HepG2 (cell line): ENCODE data around the gene AP5Z1. TPM values are rescaled to one million over a fixed set of nuclear protein-coding genes. Genes with fewer than 3 reads are reported as not detected.

Source experiments
- ETV5 ChIP-seq: IDR thresholded peaks from 2 replicates; pipeline ENCODE4 v1.6.1; 2018; ENCODE audit warnings: missing biosample characterization, missing genetic modification reagents, inconsistent platforms, borderline replicate concordance
- FOXK2 ChIP-seq: fragments of 450-650 bp; IDR thresholded peaks from 2 replicates; pipeline ENCODE4 v1.6.1; 2016
- GABPB1 ChIP-seq: IDR thresholded peaks from 2 replicates; pipeline ENCODE4 v1.6.1; 2016; ENCODE audit warnings: mild to moderate bottlenecking, missing genetic modification reagents, moderate library complexity, missing compliant biosample characterization
- HMG20B ChIP-seq: conservative IDR thresholded peaks from 2 replicates; pipeline ENCODE4 v1.6.1; 2016; ENCODE audit warnings: missing genetic modification reagents, missing compliant biosample characterization
- RELA ChIP-seq: sonication (generic); formaldehyde crosslinking; IDR thresholded peaks from 2 replicates; pipeline ENCODE4 v1.4.0; 2020; ENCODE audit warnings: missing genetic modification reagents
- ZIK1 ChIP-seq: sonication (generic); formaldehyde crosslinking; IDR thresholded peaks from 2 replicates; pipeline ENCODE4 v1.5.0; 2020; ENCODE audit warnings: mild to moderate bottlenecking, low read depth, missing genetic modification reagents, borderline replicate concordance
- ZNF205 ChIP-seq: IDR thresholded peaks from 2 replicates; pipeline ENCODE4 v1.6.1; 2018; ENCODE audit warnings: missing biosample characterization, missing genetic modification reagents
- ZNF670 ChIP-seq: sonication (generic); formaldehyde crosslinking; IDR thresholded peaks from 2 replicates; pipeline ENCODE4 v1.8.0; 2022; ENCODE audit warnings: mild to moderate bottlenecking, missing genetic modification reagents, borderline replicate concordance
- ZNF674 ChIP-seq: sonication (generic); formaldehyde crosslinking; IDR thresholded peaks from 2 replicates; pipeline ENCODE4 v1.5.0; 2020; ENCODE audit warnings: low read depth, mild to moderate bottlenecking, missing genetic modification reagents
- ZNF724P ChIP-seq: sonication (generic); formaldehyde crosslinking; IDR thresholded peaks from 2 replicates; pipeline ENCODE4 v1.8.0; 2022; ENCODE audit warnings: missing genetic modification reagents, borderline replicate concordance
- ZNF768 ChIP-seq: sonication (generic); formaldehyde crosslinking; IDR thresholded peaks from 2 replicates; pipeline ENCODE4 v1.4.0; 2020; ENCODE audit warnings: missing genetic modification reagents
- polyA plus RNA-seq, 8 experiments: library from polyadenylated mRNA; depleted of rRNA in 3 of 8; stranded (reverse) in 7 of 8; unstranded in 1 of 8; fragments of >200 nt; fragmentation: Illumina TruSeq in 4 of 8; extraction: Trizol in 4 of 8; gene quantifications; 2 replicates each; pipeline versions ENCODE4 v1.2.1 to v1.2.3, GENCODE V29; 2011 to 2016; ENCODE audit warnings: low read depth in 4 of 8, missing spikeins in 1 of 8, mixed read lengths in 1 of 8; ENCODE audit not compliant: insufficient read depth in 1 of 8
- total RNA-seq, 5 experiments: library from RNA; depleted of rRNA; stranded (reverse); fragments of >200 nt; fragmentation: Illumina TruSeq; extraction: Trizol; gene quantifications; 2 replicates each; pipeline ENCODE4 v1.2.3, GENCODE V29; 2016; ENCODE audit warnings: low read depth in 1 of 5
- TF ChIP-seq, protein P1 (sequence below): sonication (generic); formaldehyde crosslinking; IDR thresholded peaks from 2 replicates; pipeline ENCODE4 v1.9.0; 2022; ENCODE audit warnings: missing genetic modification reagents, mild to moderate bottlenecking, borderline replicate concordance
- TF ChIP-seq, protein P2 (sequence below): sonication (generic); formaldehyde crosslinking; IDR thresholded peaks from 2 replicates; pipeline ENCODE4 v1.4.0; 2020; ENCODE audit warnings: missing genetic modification reagents
- TF ChIP-seq, protein P3 (sequence below), 2 experiments: sonication (generic) in 1 of 2; formaldehyde crosslinking in 1 of 2; IDR thresholded peaks; 2 replicates each; pipeline versions ENCODE4 v1.5.1 to v1.6.1; 2011 to 2020; ENCODE audit warnings: borderline replicate concordance in 1 of 2, low read depth in 1 of 2, low read length in 1 of 2, mild to moderate bottlenecking in 1 of 2, missing genetic modification reagents in 1 of 2, moderate library complexity in 1 of 2
- TF ChIP-seq, protein P4 (sequence below): sonication (generic); formaldehyde crosslinking; IDR thresholded peaks from 2 replicates; pipeline ENCODE4 v1.4.0; 2020; ENCODE audit warnings: mild to moderate bottlenecking, missing genetic modification reagents
- TF ChIP-seq, protein P5 (sequence below): sonication (generic); formaldehyde crosslinking; IDR thresholded peaks from 2 replicates; pipeline ENCODE4 v1.4.0; 2020; ENCODE audit warnings: missing genetic modification reagents

Gene AP5Z1
- total and polyA plus RNA-seq, 2 of the 13 experiments (the other 11 are each of a cell fraction or from before 2014, with no cell fraction given): 9.3 to 15.1 TPM

DNA sequence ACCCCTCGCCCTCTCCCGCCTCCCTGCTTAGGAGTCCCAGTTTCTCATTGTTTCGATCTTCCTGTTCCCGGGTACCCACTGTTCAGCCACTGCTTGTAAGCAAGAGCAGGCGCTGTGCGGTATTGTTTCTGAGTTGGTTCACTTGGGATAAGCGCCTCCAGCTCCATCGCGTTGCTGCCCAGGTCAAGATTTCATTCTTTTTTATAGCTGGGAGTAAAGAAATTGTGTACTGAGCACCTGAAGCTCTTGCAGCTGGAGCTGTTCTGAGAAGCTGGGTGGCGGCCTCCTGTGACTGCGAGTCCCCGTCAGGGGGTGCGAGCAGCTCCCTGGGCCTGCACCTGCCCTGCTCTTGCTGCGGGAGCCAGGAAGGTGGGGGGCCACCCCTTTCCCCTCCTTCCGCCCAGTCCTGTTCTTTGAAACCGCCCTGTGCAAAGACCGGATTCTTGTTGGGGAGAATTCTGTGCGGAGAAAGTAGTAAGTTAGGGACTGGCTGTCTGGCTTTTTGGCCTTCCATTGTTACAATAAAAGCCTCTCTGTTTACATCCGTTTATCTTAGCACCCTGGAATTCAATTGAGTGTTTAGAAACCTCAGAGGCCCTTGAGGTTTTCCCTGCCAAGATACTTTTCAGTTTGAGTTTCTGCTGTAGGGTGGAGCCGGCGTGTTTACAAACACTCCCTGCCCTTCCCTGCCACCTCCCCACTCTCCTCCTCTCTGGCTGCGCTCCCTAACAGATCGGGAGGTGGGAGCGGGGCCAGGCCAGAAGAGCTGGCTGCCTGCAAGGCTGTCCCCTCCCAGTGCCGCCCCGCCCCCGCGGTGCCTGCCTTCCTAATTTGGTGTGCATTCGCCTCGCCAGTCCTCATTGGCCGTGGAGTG, 30.8 kb upstream of the AP5Z1 start (continued):
- TF ChIP-seq ZIK1: no peak
- TF ChIP-seq, protein P1, sequence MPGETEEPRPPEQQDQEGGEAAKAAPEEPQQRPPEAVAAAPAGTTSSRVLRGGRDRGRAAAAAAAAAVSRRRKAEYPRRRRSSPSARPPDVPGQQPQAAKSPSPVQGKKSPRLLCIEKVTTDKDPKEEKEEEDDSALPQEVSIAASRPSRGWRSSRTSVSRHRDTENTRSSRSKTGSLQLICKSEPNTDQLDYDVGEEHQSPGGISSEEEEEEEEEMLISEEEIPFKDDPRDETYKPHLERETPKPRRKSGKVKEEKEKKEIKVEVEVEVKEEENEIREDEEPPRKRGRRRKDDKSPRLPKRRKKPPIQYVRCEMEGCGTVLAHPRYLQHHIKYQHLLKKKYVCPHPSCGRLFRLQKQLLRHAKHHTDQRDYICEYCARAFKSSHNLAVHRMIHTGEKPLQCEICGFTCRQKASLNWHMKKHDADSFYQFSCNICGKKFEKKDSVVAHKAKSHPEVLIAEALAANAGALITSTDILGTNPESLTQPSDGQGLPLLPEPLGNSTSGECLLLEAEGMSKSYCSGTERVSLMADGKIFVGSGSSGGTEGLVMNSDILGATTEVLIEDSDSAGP: 0 out of 2 replicates have a peak, but pooled peaks have one; percentile 50
- TF ChIP-seq, protein P2, sequence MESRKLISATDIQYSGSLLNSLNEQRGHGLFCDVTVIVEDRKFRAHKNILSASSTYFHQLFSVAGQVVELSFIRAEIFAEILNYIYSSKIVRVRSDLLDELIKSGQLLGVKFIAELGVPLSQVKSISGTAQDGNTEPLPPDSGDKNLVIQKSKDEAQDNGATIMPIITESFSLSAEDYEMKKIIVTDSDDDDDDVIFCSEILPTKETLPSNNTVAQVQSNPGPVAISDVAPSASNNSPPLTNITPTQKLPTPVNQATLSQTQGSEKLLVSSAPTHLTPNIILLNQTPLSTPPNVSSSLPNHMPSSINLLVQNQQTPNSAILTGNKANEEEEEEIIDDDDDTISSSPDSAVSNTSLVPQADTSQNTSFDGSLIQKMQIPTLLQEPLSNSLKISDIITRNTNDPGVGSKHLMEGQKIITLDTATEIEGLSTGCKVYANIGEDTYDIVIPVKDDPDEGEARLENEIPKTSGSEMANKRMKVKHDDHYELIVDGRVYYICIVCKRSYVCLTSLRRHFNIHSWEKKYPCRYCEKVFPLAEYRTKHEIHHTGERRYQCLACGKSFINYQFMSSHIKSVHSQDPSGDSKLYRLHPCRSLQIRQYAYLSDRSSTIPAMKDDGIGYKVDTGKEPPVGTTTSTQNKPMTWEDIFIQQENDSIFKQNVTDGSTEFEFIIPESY (CRISPR knock-in tag): peak; percentile 76
- no peak for TF ChIP-seq RELA (CRISPR knock-in tag)
- TF ChIP-seq, protein P3, sequence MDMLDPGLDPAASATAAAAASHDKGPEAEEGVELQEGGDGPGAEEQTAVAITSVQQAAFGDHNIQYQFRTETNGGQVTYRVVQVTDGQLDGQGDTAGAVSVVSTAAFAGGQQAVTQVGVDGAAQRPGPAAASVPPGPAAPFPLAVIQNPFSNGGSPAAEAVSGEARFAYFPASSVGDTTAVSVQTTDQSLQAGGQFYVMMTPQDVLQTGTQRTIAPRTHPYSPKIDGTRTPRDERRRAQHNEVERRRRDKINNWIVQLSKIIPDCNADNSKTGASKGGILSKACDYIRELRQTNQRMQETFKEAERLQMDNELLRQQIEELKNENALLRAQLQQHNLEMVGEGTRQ (IDR thresholded peaks at IDR 0.05; ENCODE audit: low read depth, low read length): no peak
- TF ChIP-seq, protein P3 (CRISPR knock-in tag; IDR thresholded peaks at IDR 0.05; ENCODE audit: borderline replicate concordance): peak; percentile 69; the same call in 1 of the 2 replicates
- no peak for TF ChIP-seq ZNF674 (CRISPR knock-in tag)
- TF ChIP-seq HMG20B: peak; percentile 38; the same call in 1 of the 2 replicates
- TF ChIP-seq ETV5 (CRISPR knock-in tag): peak; percentile 22; the same call in 1 of the 2 replicates
- TF ChIP-seq, protein P4, sequence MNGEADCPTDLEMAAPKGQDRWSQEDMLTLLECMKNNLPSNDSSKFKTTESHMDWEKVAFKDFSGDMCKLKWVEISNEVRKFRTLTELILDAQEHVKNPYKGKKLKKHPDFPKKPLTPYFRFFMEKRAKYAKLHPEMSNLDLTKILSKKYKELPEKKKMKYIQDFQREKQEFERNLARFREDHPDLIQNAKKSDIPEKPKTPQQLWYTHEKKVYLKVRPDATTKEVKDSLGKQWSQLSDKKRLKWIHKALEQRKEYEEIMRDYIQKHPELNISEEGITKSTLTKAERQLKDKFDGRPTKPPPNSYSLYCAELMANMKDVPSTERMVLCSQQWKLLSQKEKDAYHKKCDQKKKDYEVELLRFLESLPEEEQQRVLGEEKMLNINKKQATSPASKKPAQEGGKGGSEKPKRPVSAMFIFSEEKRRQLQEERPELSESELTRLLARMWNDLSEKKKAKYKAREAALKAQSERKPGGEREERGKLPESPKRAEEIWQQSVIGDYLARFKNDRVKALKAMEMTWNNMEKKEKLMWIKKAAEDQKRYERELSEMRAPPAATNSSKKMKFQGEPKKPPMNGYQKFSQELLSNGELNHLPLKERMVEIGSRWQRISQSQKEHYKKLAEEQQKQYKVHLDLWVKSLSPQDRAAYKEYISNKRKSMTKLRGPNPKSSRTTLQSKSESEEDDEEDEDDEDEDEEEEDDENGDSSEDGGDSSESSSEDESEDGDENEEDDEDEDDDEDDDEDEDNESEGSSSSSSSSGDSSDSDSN (CRISPR knock-in tag): peak; percentile 50
- TF ChIP-seq, protein P5, sequence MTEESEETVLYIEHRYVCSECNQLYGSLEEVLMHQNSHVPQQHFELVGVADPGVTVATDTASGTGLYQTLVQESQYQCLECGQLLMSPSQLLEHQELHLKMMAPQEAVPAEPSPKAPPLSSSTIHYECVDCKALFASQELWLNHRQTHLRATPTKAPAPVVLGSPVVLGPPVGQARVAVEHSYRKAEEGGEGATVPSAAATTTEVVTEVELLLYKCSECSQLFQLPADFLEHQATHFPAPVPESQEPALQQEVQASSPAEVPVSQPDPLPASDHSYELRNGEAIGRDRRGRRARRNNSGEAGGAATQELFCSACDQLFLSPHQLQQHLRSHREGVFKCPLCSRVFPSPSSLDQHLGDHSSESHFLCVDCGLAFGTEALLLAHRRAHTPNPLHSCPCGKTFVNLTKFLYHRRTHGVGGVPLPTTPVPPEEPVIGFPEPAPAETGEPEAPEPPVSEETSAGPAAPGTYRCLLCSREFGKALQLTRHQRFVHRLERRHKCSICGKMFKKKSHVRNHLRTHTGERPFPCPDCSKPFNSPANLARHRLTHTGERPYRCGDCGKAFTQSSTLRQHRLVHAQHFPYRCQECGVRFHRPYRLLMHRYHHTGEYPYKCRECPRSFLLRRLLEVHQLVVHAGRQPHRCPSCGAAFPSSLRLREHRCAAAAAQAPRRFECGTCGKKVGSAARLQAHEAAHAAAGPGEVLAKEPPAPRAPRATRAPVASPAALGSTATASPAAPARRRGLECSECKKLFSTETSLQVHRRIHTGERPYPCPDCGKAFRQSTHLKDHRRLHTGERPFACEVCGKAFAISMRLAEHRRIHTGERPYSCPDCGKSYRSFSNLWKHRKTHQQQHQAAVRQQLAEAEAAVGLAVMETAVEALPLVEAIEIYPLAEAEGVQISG (CRISPR knock-in tag): peak; percentile 40; the same call in 1 of the 2 replicates
- TF ChIP-seq FOXK2: peak; percentile 70; the same call in 1 of the 2 replicates
- peak; percentile 18; the same call in 1 of the 2 replicates for TF ChIP-seq ZNF768 (CRISPR knock-in tag)
- TF ChIP-seq GABPB1: peak; percentile 49; the same call in 1 of the 2 replicates
- 0 out of 2 replicates have a peak, but pooled peaks have one; percentile 44 for TF ChIP-seq ZNF205 (CRISPR knock-in tag)
- no peak for TF ChIP-seq ZNF670
- TF ChIP-seq ZNF724P (CRISPR knock-in tag): 0 out of 2 replicates have a peak, but pooled peaks have one; percentile 38
